Fibroblast of villous mesenchyme (primary cell): ENCODE results near the gene EML1. TPM values are rescaled to one million over a fixed set of nuclear protein-coding genes. Genes with fewer than 3 reads are reported as not detected.
A peak's percentile ranks its signal among the peaks of the same experiment; 100 is the strongest.

Experiments
- DNase-seq: peaks from one replicate; pipeline ENCODE4 v3.0.0-alpha.2; 2010; ENCODE audit warnings: low read depth
- H3K4me3 ChIP-seq: 2 replicates; pipeline ENCODE4 v1.5.1; 2011; ENCODE audit warnings: low read depth, mild to moderate bottlenecking, low read length
- total RNA-seq: library from RNA; depleted of rRNA; stranded (reverse); fragments of >200 nt; gene quantifications from 2 replicates; pipeline ENCODE4 v1.2.3, GENCODE V29; 2012
- TF ChIP-seq, protein P1 (sequence below): IDR thresholded peaks from 2 replicates; pipeline ENCODE4 v1.5.1; 2012; ENCODE audit warnings: low read depth, mild to moderate bottlenecking, low read length; ENCODE audit not compliant: insufficient read depth

EML1 gene
- total RNA-seq, 1 donor, result 34.5 TPM

DNA sequence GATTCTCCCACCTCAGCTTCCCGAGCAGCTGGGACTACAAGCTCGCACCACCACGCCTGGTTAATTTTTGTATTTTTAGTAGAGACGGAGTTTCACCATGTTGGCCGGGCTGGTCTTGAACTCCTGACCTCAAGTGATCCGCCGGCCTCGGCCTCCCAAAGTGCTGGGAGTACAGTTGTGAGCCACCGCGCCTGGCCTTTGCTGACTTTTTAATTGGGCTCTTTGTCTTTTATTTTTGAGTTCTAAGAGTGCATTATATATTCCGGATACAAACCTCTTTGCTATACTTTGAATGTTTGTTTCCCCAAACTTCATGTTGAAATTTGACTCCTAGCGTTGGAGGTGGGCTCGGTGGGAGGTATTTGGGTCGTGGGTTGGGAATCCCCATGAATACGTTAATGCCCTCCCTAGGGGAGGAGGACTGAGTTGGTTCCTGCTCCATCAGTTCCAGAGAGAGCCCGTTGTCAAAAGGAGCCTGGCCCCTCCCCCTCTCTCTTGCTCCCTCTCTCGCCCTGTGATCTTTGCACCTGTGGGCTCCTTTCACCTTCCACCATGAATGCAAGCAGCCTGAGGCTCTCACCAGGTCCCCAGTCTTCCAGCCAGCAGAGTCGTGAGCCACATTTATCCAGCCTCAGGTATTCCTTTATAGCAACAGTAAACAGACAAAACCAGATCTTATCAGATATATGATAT is 168.8 kb downstream of the EML1 start:
- no peak for DNase-seq

DNA sequence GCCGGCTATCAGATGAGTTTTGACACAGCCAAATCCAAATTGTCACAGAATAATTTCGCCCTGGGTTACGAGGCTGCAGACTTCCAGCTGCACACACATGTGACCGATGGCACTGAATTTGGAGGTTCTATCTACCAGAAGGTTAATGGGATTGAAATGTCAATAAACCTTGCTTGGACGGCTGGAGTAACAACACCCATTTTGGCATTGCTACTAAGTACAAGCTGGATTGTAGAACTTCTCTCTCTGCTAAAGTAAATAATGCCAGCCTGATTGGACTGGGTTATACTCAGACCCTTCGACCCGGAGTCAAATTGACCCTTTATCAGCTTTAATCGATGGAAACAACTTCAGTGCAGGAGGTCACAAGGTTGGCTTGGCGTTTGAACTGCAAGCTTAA is 171.8 kb downstream of the EML1 start:
- TF ChIP-seq, protein P1, sequence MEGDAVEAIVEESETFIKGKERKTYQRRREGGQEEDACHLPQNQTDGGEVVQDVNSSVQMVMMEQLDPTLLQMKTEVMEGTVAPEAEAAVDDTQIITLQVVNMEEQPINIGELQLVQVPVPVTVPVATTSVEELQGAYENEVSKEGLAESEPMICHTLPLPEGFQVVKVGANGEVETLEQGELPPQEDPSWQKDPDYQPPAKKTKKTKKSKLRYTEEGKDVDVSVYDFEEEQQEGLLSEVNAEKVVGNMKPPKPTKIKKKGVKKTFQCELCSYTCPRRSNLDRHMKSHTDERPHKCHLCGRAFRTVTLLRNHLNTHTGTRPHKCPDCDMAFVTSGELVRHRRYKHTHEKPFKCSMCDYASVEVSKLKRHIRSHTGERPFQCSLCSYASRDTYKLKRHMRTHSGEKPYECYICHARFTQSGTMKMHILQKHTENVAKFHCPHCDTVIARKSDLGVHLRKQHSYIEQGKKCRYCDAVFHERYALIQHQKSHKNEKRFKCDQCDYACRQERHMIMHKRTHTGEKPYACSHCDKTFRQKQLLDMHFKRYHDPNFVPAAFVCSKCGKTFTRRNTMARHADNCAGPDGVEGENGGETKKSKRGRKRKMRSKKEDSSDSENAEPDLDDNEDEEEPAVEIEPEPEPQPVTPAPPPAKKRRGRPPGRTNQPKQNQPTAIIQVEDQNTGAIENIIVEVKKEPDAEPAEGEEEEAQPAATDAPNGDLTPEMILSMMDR, result no peak
- DNase-seq, result no peak

More for the DNA sequence above, 168.8 kb downstream of the EML1 start:
- no peak overlapping the region for H3K4me3 ChIP-seq
- TF ChIP-seq, protein P1, result no peak

DNA sequence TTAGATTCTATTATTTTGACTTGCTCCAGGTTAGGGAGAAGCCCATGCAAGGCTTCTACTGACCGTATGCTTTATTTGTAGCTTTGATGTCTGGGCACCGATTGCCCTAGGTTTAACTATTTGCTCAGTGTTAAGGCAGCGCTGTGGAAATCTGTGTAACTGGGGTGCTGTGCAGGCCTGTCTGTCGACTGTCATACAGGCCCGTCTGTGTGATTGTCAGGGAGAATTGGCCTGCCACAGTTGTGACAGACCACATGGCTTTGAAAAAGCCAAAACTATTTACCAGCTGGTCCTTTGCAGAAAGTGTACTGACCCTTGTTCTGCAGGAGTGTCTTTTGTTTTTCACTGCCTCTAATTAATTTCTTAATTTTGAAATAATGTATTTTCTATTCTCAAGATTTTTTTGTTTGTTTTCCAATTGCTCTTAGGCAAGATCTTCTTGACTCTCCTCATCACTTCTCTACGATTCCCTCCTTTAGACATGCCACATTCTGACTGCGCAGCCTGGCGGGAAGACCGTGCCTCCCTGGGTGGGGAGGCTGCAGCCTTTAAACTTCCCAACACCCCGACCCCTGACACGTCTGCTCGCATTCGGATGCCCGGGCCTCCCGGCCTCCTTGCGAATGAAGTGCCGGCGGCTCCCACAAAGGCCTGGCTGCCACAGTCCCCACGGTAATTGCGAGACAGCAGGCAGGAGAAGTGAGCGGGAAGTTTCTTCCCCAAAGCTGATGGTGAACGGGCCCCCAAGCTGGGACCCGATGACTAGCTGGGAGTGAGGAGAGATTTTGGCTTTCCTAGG is 173.0 kb downstream of the EML1 start:
- DNase-seq, result no peak
- no peak overlapping the region for H3K4me3 ChIP-seq
- TF ChIP-seq, protein P1, result no peak

More for the DNA sequence above, 171.8 kb downstream of the EML1 start:
- no peak overlapping the region for H3K4me3 ChIP-seq

DNA sequence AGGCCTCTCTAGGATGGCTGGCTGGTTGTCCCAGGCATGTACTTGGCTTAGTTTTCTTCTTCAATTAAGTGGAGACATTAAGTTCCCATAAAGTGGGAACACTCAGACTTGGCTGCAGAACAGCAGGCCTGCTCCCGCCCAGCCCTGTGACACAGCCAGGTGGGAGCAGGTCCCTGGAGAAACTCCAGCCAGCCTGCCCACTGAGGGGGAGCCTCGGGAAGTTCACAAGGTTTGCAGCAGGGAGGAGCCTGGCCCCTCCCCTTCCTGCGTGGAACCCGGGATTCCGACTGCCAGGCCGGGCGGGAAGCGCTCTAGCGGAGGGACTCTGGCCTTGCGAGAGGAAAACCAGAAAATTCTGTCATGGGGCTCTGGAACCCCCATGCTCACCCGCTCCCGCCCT is 173.7 kb downstream of the EML1 start:
- no peak overlapping the region for H3K4me3 ChIP-seq
- TF ChIP-seq, protein P1, result no peak
- no peak for DNase-seq

DNA sequence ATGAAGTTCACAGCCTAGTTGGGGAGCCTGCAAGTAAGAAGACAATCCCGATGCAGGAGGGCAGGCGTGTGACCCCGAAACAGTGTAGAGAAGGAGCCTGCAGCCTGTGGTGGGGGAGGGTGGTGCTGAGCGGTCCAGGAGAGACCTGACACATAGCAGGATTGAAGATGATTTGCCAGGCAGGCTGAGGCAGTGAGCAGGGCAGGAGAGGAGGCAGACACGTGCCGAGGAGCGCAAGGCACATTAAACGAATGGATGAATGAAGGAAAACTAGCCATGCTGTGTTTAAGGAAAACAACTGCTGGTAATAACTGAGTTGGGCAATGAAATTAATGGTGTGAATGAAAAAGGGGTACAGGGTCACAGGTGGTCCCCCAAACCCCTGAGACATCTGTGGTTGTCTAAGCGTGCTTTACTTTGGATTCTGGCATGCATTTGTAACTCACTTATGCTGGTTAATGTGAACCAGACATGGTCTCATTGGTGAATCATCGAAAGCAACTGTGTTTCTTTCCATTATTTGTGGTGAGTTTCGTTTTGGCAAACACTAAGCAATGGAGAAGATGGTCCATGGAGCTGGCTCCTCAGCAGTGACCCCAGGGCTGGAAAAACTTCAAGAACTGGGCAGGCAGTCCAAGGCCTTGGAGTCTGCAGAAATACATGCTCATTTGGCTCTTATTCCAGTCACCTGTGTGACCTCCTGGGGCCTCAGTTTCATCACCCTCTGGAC is 175.1 kb downstream of the EML1 start:
- TF ChIP-seq, protein P1, result no peak
- peak; percentile 54 for DNase-seq
- H3K4me3 ChIP-seq, result no peak overlapping the region

DNA sequence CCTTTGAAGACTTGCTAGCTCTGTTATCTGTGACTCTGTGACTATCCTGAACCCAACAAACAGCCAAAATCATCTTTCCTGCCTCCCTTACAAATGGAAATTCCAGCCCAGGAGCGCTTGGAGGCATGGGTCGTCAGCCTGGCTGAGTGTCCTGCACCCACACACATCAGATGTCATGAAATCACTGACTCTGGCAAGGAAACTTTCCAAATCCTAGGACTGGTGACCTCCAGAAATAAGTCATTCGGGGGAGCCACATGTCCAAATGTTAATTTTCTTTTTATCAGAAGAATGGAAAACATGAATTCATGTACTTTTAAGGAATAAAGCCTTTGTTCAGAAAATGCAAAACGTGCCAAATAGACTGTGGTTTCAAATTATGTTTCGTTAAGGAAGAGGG is 175.7 kb downstream of the EML1 start:
- TF ChIP-seq, protein P1, result no peak
- no peak overlapping the region for H3K4me3 ChIP-seq
- DNase-seq, result no peak
